Stimulated activated CD8-positive, alpha-beta memory T cell treated with anti-CD3 and anti-CD28 coated beads, Interleukin-12 subunit alpha, Interleukin-12 subunit beta, amount 100 ng/mL, for 4 hours (primary cell): ENCODE results near the gene BRICD5.

ENCODE experiments used
- DNase-seq: peaks from one replicate; pipeline ENCODE4 v3.0.0-alpha.2; 2020; ENCODE audit warnings: low read depth

The BRICD5 gene

GRCh38 chr16:2199095-2199494, 11.6 kb downstream of the BRICD5 start:
- no peak for DNase-seq

- DNase-seq: no peak
These were observed 12.4 kb downstream of the BRICD5 start for GRCh38 chr16:2198283-2198682.

- DNase-seq: no peak
These were observed 12.9 kb downstream of the BRICD5 start for GRCh38 chr16:2197765-2198164.

- no peak for DNase-seq
These were observed 13.6 kb downstream of the BRICD5 start for GRCh38 chr16:2196981-2197511.

GRCh38 chr16:2196162-2196980, 14.3 kb downstream of the BRICD5 start, which contains the start of gene CASKIN1:
Gene CASKIN1 (minus strand): TSS chr16:2196605. CDS start chr16:2196432, 173 bp downstream.
- DNase-seq: no peak

- DNase-seq: no peak
These were observed 15.1 kb downstream of the BRICD5 start for GRCh38 chr16:2195322-2196161.

- DNase-seq: no peak
These were observed 15.8 kb downstream of the BRICD5 start for GRCh38 chr16:2194852-2195321.

GRCh38 chr16:2194166-2194834, 16.4 kb downstream of the BRICD5 start:
- no peak for DNase-seq

- DNase-seq: no peak
These were observed 19.3 kb downstream of the BRICD5 start for GRCh38 chr16:2191446-2191706.

GRCh38 chr16:2190659-2191445, 19.8 kb downstream of the BRICD5 start:
- DNase-seq: no peak

- no peak for DNase-seq
These were observed 20.5 kb downstream of the BRICD5 start for GRCh38 chr16:2190002-2190658.

- DNase-seq: no peak
These were observed 21.3 kb downstream of the BRICD5 start for GRCh38 chr16:2189252-2189893.

GRCh38 chr16:2188395-2188794, 22.3 kb downstream of the BRICD5 start:
- no peak for DNase-seq

- no peak for DNase-seq
These were observed 23.5 kb downstream of the BRICD5 start for GRCh38 chr16:2187212-2187611.

GRCh38 chr16:2186505-2186904, 24.2 kb downstream of the BRICD5 start:
- no peak for DNase-seq

- no peak for DNase-seq
These were observed 24.6 kb downstream of the BRICD5 start for GRCh38 chr16:2186064-2186463.

GRCh38 chr16:2184962-2185361, 25.7 kb downstream of the BRICD5 start:
- DNase-seq: no peak

GRCh38 chr16:2184346-2184745, 26.3 kb downstream of the BRICD5 start:
- no peak for DNase-seq

GRCh38 chr16:2183671-2184070, 27.0 kb downstream of the BRICD5 start:
- no peak for DNase-seq

GRCh38 chr16:2181952-2182351, 28.7 kb downstream of the BRICD5 start:
- no peak for DNase-seq
